Liver (tissue), 3 donors: ENCODE measurements around the gene EPB41L4B.

Experiments
- CTCF ChIP-seq: fragments of 150-350 bp; IDR thresholded peaks from 2 replicates; pipeline ENCODE4 v1.5.1; 2017; ENCODE audit warnings: improper control_type of control experiment, low read depth, low read length; ENCODE audit not compliant: missing input control
- HNF4A ChIP-seq, 2 donors: conservative IDR thresholded peaks; 2 replicates each; pipeline ENCODE4 v1.6.1; 2016; ENCODE audit warnings: antibody characterized with exemption in 2 of 2, mild to moderate bottlenecking in 2 of 2
- RXRA ChIP-seq, 2 donors: IDR thresholded peaks; 2 replicates each; pipeline ENCODE4 v1.6.1; 2017 to 2018; ENCODE audit warnings: antibody characterized with exemption in 2 of 2, mild to moderate bottlenecking in 1 of 2
- TAF1 ChIP-seq: conservative IDR thresholded peaks from 2 replicates; pipeline ENCODE4 v1.6.1; 2016; ENCODE audit warnings: antibody characterized with exemption, mild to moderate bottlenecking
- YY1 ChIP-seq: IDR thresholded peaks from 2 replicates; pipeline ENCODE4 v1.6.1; 2016; ENCODE audit warnings: antibody characterized with exemption, mild to moderate bottlenecking
- TF ChIP-seq, protein P1 (sequence below): IDR thresholded peaks from 2 replicates; pipeline ENCODE4 v1.6.1; 2016; ENCODE audit warnings: antibody characterized with exemption
- donor health status: healthy.
- donor health status: healthy.

GRCh38 chr9:109360771-109361170, 39.9 kb upstream of the EPB41L4B start:
- no peak for TF ChIP-seq CTCF
- no peak for TF ChIP-seq TAF1
- no peak for TF ChIP-seq YY1
- TF ChIP-seq, protein P1, sequence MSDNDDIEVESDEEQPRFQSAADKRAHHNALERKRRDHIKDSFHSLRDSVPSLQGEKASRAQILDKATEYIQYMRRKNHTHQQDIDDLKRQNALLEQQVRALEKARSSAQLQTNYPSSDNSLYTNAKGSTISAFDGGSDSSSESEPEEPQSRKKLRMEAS: no peak
- no peak for TF ChIP-seq RXRA (IDR thresholded peaks at IDR 0.05)
- TF ChIP-seq HNF4A (conservative IDR thresholded peaks at IDR 0.05): no peak
